GM12878 (cell line): ENCODE results near the gene MBOAT2. TPM values are rescaled to one million over a fixed set of nuclear protein-coding genes. Genes with fewer than 3 reads are reported as not detected.

Source experiments
- ATAC-seq: fragments of 200-7000 bp; cut with Tn5 transposase; 3 replicates; pipeline ENCODE4 v1.9.1; 2020; ENCODE audit warnings: mild to moderate bottlenecking, moderate library complexity
- BruUV-seq: library from RNA; stranded (reverse); fragments of 400-500 nt; replicated peaks from 2 replicates; lab custom pipeline; 2021; lab: Mats Ljungman, UMichigan
- CTCF ChIA-PET: fragments of 300-600 bp; sonication (Branson Sonifier 250); formaldehyde crosslinking; extraction: SDS; loops from one replicate; lab custom pipeline; 2021; ENCODE audit warnings: inconsistent platforms; lab: Yijun Ruan, JAX
- POLR2A ChIA-PET: fragments of 350-600 bp; formaldehyde crosslinking; extraction: SDS; loops from one replicate; lab custom pipeline; 2021; ENCODE audit warnings: inconsistent platforms; lab: Charles Lee
- RAD21 ChIA-PET: fragments of 300-600 bp; sonication (Branson Sonifier 250); formaldehyde crosslinking; loops from one replicate; lab custom pipeline; 2023; ENCODE audit warnings: antibody characterized with exemption; ENCODE audit not compliant: unreplicated experiment; lab: Charles Lee
- SMC1A ChIA-PET: fragments of 300-600 bp; sonication (Branson Sonifier 250); formaldehyde crosslinking; loops from one replicate; lab custom pipeline; 2023; ENCODE audit not compliant: unreplicated experiment, uncharacterized antibody; lab: Charles Lee
- DNase-seq: peaks from one replicate; pipeline ENCODE4 v3.0.0-alpha.2; 2011; ENCODE audit warnings: low read depth, low spot score
- FAIRE-seq: peaks from 3 replicates; lab custom pipeline; 2011; peaks lifted over from hg19 to GRCh38; lab: Jason Lieb, UNC
- H2AFZ ChIP-seq: 2 replicates; pipeline ENCODE4 v1.6.0; 2011; ENCODE audit warnings: low read depth, low read length, control low read depth; ENCODE audit not compliant: control insufficient read depth
- H3K27ac ChIP-seq: 2 replicates; pipeline ENCODE4 v1.5.1; 2011; ENCODE audit warnings: control low read depth; ENCODE audit not compliant: control insufficient read depth, insufficient read depth
- H3K27me3 ChIP-seq, 2 experiments: replicated peaks in 1 of 2; 2 replicates each; pipeline versions ENCODE4 v1.6.0 to v1.6.1; 2011; ENCODE audit warnings: low read length in 1 of 2; ENCODE audit not compliant: control insufficient read depth in 2 of 2, insufficient read depth in 2 of 2
- H3K36me3 ChIP-seq, 2 experiments: 2 replicates each; pipeline ENCODE4 v1.5.1; 2011; ENCODE audit warnings: low read length in 1 of 2; ENCODE audit not compliant: control insufficient read depth in 2 of 2, insufficient read depth in 2 of 2
- H3K4me1 ChIP-seq: 2 replicates; pipeline ENCODE4 v1.6.1; 2011; ENCODE audit warnings: mild to moderate bottlenecking, low read length, moderate library complexity, mixed read lengths; ENCODE audit not compliant: control insufficient read depth, insufficient read depth
- H3K4me2 ChIP-seq: 2 replicates; pipeline ENCODE4 v1.6.0; 2011; ENCODE audit warnings: control low read depth; ENCODE audit not compliant: control insufficient read depth, insufficient read depth
- H3K4me3 ChIP-seq: fragments of 200-600 bp; sonication (generic); 2 replicates; pipeline ENCODE4 v1.5.1; 2016
- H3K79me2 ChIP-seq: 2 replicates; pipeline ENCODE4 v1.6.0; 2011; ENCODE audit warnings: low read length; ENCODE audit not compliant: control insufficient read depth, insufficient read depth
- H3K9ac ChIP-seq: 2 replicates; pipeline ENCODE4 v1.8.0; 2011; ENCODE audit warnings: low read length, control low read depth, mixed read lengths; ENCODE audit not compliant: control insufficient read depth, insufficient read depth
- H3K9me3 ChIP-seq: replicated peaks from 3 replicates; pipeline ENCODE4 v1.5.1; 2011; ENCODE audit warnings: mild to moderate bottlenecking, low read length; ENCODE audit not compliant: control insufficient read depth, insufficient read depth
- H4K20me1 ChIP-seq: 2 replicates; pipeline ENCODE4 v1.6.0; 2011; ENCODE audit not compliant: control insufficient read depth, insufficient read depth
- POLR2AphosphoS5 ChIP-seq: IDR thresholded peaks from 2 replicates; pipeline ENCODE4 v1.6.1; 2011; ENCODE audit warnings: mild to moderate bottlenecking, low read length, inconsistent platforms
- POU2F2 ChIP-seq: IDR thresholded peaks from 3 replicates; pipeline ENCODE4 v1.6.1; 2011; ENCODE audit warnings: low read depth, mild to moderate bottlenecking, low read length, borderline replicate concordance
- RBBP5 ChIP-seq: fragments of 200-600 bp; sonication (generic); conservative IDR thresholded peaks from 2 replicates; pipeline ENCODE4 v1.6.1; 2016
- ZNF384 ChIP-seq: IDR thresholded peaks from 2 replicates; pipeline ENCODE4 v1.6.1; 2012; ENCODE audit warnings: low read depth, mild to moderate bottlenecking, low read length, improper control_type of control experiment, borderline replicate concordance
- WGBS: methylation state at CpG from one replicate; pipeline ENCODE4 v1.1.6; 2016; ENCODE audit warnings: low lambda C conversion rate; ENCODE audit not compliant: insufficient replicate concordance, insufficient coverage; ENCODE audit errors: missing lambda C conversion rate; 5-methylcytosine and 5-hydroxymethylcytosine counted together
- in situ Hi-C: fragments of 300-500 bp; cut with MboI; formaldehyde crosslinking; loops from 9 replicates; pipeline ENCODE4 v1.14.3; 2018; ENCODE audit warnings: mixed read lengths
- intact Hi-C: fragments of 100-400 bp; cut with micrococcal nuclease; formaldehyde crosslinking; loops from one replicate; pipeline ENCODE4 v1.14.2; 2022; ENCODE audit not compliant: unreplicated experiment
- polyA plus RNA-seq, 11 experiments: library from polyadenylated mRNA; depleted of rRNA in 4 of 11; unstranded in 6 of 11; stranded (reverse) in 5 of 11; fragments of >200 nt; fragmentation: Nextera tagmentation in 4 of 11; fragmentation: Illumina TruSeq in 1 of 11; extraction: Ambion mirVana in 4 of 11; extraction: Trizol in 1 of 11; gene quantifications; 1 replicate in 1 of 11; 2 replicates in 10 of 11; pipeline versions ENCODE4 v1.2.1 to v1.2.3, GENCODE V29; 2011 to 2016; ENCODE audit warnings: inconsistent platforms in 2 of 11, missing spikeins in 2 of 11, low read depth in 1 of 11
- total RNA-seq, 4 experiments: library from RNA; depleted of rRNA in 3 of 4; stranded (reverse); fragments of >200 nt in 3 of 4; fragmentation: Illumina TruSeq in 1 of 4; extraction: Trizol in 1 of 4; gene quantifications; 2 replicates each; pipeline versions ENCODE4 v1.2.1 to v1.2.3, GENCODE V29; 2013 to 2021
- TF ChIP-seq, protein P1 (sequence below): IDR thresholded peaks from 2 replicates; pipeline ENCODE4 v1.6.1; 2012; ENCODE audit warnings: low read depth, low read length, improper control_type of control experiment

MBOAT2 gene
- total and polyA plus RNA-seq, 10 of the 15 experiments (the other 5 are each of a cell fraction or from before 2014, with no cell fraction given): 0.08 to 40.6 (median 1.8) TPM

GRCh38 chr2:8984855-8985254 is 18.6 kb downstream of the MBOAT2 start:
- FAIRE-seq (peak; percentile 66), ATAC-seq (peak; percentile 68), DNase-seq (no peak)
- H3K79me2 ChIP-seq: peaks cover 3% of the 10 kb centered on the region
- H3K4me1 ChIP-seq: peaks cover 23% of the 10 kb centered on the region
- SMC1A ChIA-PET: interaction anchor here (1.0 to 13.0 kb wide), 20 partner anchors 8 to 231 kb away, joined by 3 to 101 read pairs (median 5); partner anchors contain the start of gene MBOAT2
- POLR2A ChIA-PET: interaction anchor here (1.4 to 2.7 kb wide), 3 partner anchors 19 to 115 kb away, joined by 4 to 18 read pairs (median 9); partner anchors contain the start of gene MBOAT2
- H3K27me3 ChIP-seq: no peaks in the 10 kb centered on the region
- WGBS: 1% methylated on average over 4 of the region's 4 CpGs
- peak overlapping the region; percentile 56 for H3K27ac ChIP-seq
- in situ Hi-C loops (no loop called here), intact Hi-C loops (loop anchor here (5.0 kb wide), 1 partner anchor 107 kb away; no protein-coding TSS in a partner anchor)
- peak overlapping the region; percentile 48 for H3K4me3 ChIP-seq
- CTCF ChIA-PET: interaction anchor here (0.6 to 4.9 kb wide), 13 partner anchors 10 to 1927 kb away, joined by 3 to 28 read pairs (median 5); partner anchors contain the start of gene MBOAT2
- H3K36me3 ChIP-seq: no peaks in the 10 kb centered on the region
- H4K20me1 ChIP-seq: no peaks in the 10 kb centered on the region
- no TSS peak for BruUV-seq
- no peak overlapping the region; the same call in 1 of the 2 replicates for H2AFZ ChIP-seq
- RAD21 ChIA-PET: interaction anchor here (0.9 to 4.3 kb wide), 10 partner anchors 19 to 154 kb away, joined by 3 to 52 read pairs (median 6); partner anchors contain the start of gene MBOAT2
- H3K9me3 ChIP-seq: no peaks in the 10 kb centered on the region; the same call in 2 of the 3 replicates
- peak overlapping the region; percentile 74 for H3K4me2 ChIP-seq
- H3K9ac ChIP-seq: peak overlapping the region; percentile 18
- TF ChIP-seq POLR2AphosphoS5 (0 out of 2 replicates have a peak, but pooled peaks have one; percentile 26), ZNF384 (peak; percentile 77; the same call in 1 of the 2 replicates), RBBP5 (no peak), POU2F2 (peak; percentile 63; the same call in 2 of the 3 replicates)
- TF ChIP-seq, protein P1, sequence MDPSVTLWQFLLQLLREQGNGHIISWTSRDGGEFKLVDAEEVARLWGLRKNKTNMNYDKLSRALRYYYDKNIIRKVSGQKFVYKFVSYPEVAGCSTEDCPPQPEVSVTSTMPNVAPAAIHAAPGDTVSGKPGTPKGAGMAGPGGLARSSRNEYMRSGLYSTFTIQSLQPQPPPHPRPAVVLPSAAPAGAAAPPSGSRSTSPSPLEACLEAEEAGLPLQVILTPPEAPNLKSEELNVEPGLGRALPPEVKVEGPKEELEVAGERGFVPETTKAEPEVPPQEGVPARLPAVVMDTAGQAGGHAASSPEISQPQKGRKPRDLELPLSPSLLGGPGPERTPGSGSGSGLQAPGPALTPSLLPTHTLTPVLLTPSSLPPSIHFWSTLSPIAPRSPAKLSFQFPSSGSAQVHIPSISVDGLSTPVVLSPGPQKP: no peak
